ENCODE data around the gene NTF3.

Gene NTF3

GRCh38 chr12:5458229-5459050 lies 26.5 kb downstream of the NTF3 start:
- TF ChIP-seq CTCF (IDR thresholded peaks at IDR 0.05; ENCODE audit: insufficient read depth, low read depth, low read length, missing control alignments): no peak
- H3K4me3 ChIP-seq (ENCODE audit: low read depth, low read length): no peak overlapping the region
- DNase-seq (ENCODE audit: low read depth): no peak

GRCh38 chr12:5459051-5459782 lies 27.3 kb downstream of the NTF3 start:
- no peak for TF ChIP-seq CTCF (IDR thresholded peaks at IDR 0.05; ENCODE audit: insufficient read depth, low read depth, low read length, missing control alignments)
- no peak for DNase-seq (ENCODE audit: low read depth)

GRCh38 chr12:5460817-5461216 lies 28.9 kb downstream of the NTF3 start:
- no peak for TF ChIP-seq CTCF (IDR thresholded peaks at IDR 0.05; ENCODE audit: insufficient read depth, low read depth, low read length, missing control alignments)
- H3K4me3 ChIP-seq (ENCODE audit: low read depth, low read length): no peak overlapping the region
- no peak for DNase-seq (ENCODE audit: low read depth)

More at GRCh38 chr12:5459051-5459782, 27.3 kb downstream of the NTF3 start:
- no peak overlapping the region for H3K4me3 ChIP-seq (ENCODE audit: low read depth, low read length)

- H3K4me3 ChIP-seq (ENCODE audit: low read depth, low read length): no peak overlapping the region
- DNase-seq (ENCODE audit: low read depth): no peak
- no peak for TF ChIP-seq CTCF (IDR thresholded peaks at IDR 0.05; ENCODE audit: insufficient read depth, low read depth, low read length, missing control alignments)
These were observed 30.1 kb downstream of the NTF3 start for GRCh38 chr12:5461966-5462365.

- no peak for DNase-seq (ENCODE audit: low read depth)
- no peak for TF ChIP-seq CTCF (IDR thresholded peaks at IDR 0.05; ENCODE audit: insufficient read depth, low read depth, low read length, missing control alignments)
- H3K4me3 ChIP-seq (ENCODE audit: low read depth, low read length): no peak overlapping the region
These were observed 32.2 kb downstream of the NTF3 start for GRCh38 chr12:5464096-5464495.

GRCh38 chr12:5465384-5465783 lies 33.5 kb downstream of the NTF3 start:
- no peak for DNase-seq (ENCODE audit: low read depth)
- no peak for TF ChIP-seq CTCF (IDR thresholded peaks at IDR 0.05; ENCODE audit: insufficient read depth, low read depth, low read length, missing control alignments)
- H3K4me3 ChIP-seq (ENCODE audit: low read depth, low read length): no peak overlapping the region

Measured in GM12865 (cell line).